Measurements from ENCODE around the gene MRPL55. TPM values are rescaled to one million over a fixed set of nuclear protein-coding genes. Genes with fewer than 3 reads are reported as not detected.

The MRPL55 gene
- total and polyA plus RNA-seq, 12 donors: 38.0 to 174 (median 48.2) TPM

- H3K36me3 ChIP-seq: peaks cover 0 to 4% (median 0%) of the 10 kb centered on the region in 9 donors
- WGBS, 2 donors: 88 to 89% methylated on average over 20 of the region's 20 CpGs
- DNase-seq: no peak
- ATAC-seq: no peak
- H3K4me3 ChIP-seq: no peak overlapping the region
- no peak overlapping the region for H3K27ac ChIP-seq
- intact Hi-C loops (cut with DNase I): no loop called here
- no peak for TF ChIP-seq CTCF (IDR thresholded peaks at IDR 0.05)
- peaks cover 0 to 4% (median 0%) of the 10 kb centered on the region in 7 donors for H3K27me3 ChIP-seq
- H3K9me3 ChIP-seq: no peaks in the 10 kb centered on the region
- H3K4me1 ChIP-seq: peaks cover 18 to 37% (median 22%) of the 10 kb centered on the region in 9 donors
Measured at GRCh38 chr1:228154670-228155571, 45.8 kb upstream of the MRPL55 start.

GRCh38 chr1:228154021-228154669, 45.0 kb upstream of the MRPL55 start:
- peaks cover 0 to 9% (median 0%) of the 10 kb centered on the region in 9 donors for H3K36me3 ChIP-seq
- TF ChIP-seq CTCF (IDR thresholded peaks at IDR 0.05): no peak
- intact Hi-C loops (cut with DNase I): no loop called here
- peaks cover 23 to 45% (median 30%) of the 10 kb centered on the region in 9 donors for H3K4me1 ChIP-seq
- 93 to 95% methylated on average over 11 of the region's 11 CpGs for WGBS, 2 donors
- H3K9me3 ChIP-seq: no peaks in the 10 kb centered on the region
- DNase-seq (no peak), ATAC-seq (no peak)
- H3K27me3 ChIP-seq: peaks cover 0 to 4% (median 0%) of the 10 kb centered on the region in 7 donors
- H3K4me3 ChIP-seq: no peak overlapping the region
- H3K27ac ChIP-seq: no peak overlapping the region

- Histone ChIP-seq H3K27me3 (no peaks in the 10 kb centered on the region), H3K9me3 (no peaks in the 10 kb centered on the region), H3K4me3 (no peak overlapping the region), H3K36me3 (peaks cover 0 to 22% (median 0%) of the 10 kb centered on the region in 9 donors), H3K27ac (no peak overlapping the region), H3K4me1 (peaks cover 31 to 55% (median 42%) of the 10 kb centered on the region in 9 donors)
- TF ChIP-seq CTCF (IDR thresholded peaks at IDR 0.05): no peak
- no peak for ATAC-seq
- 68 to 82% methylated on average over 3 of the region's 3 CpGs for WGBS, 2 donors
- intact Hi-C loops (cut with DNase I): no loop called here
- no peak for DNase-seq
Measured at GRCh38 chr1:228152918-228153258, 43.8 kb upstream of the MRPL55 start.

- no peak for DNase-seq
- intact Hi-C loops (cut with DNase I): no loop called here
Measured at GRCh38 chr1:228152097-228152917, 43.2 kb upstream of the MRPL55 start.

More at GRCh38 chr1:228152097-228152917, 43.2 kb upstream of the MRPL55 start:
- H3K36me3 ChIP-seq: peaks cover 0 to 28% (median 3%) of the 10 kb centered on the region in 9 donors
- peaks cover 31 to 60% (median 44%) of the 10 kb centered on the region in 9 donors for H3K4me1 ChIP-seq
- 90% methylated on average over 19 of the region's 19 CpGs for WGBS, 2 donors
- H3K27ac ChIP-seq: peak overlapping the region in 3 of 10 donors; percentile 83 to 91 (median 87)
- H3K4me3 ChIP-seq: no peak overlapping the region
- no peaks in the 10 kb centered on the region for H3K27me3 ChIP-seq
- no peak for ATAC-seq
- H3K9me3 ChIP-seq: no peaks in the 10 kb centered on the region
- no peak for TF ChIP-seq CTCF (IDR thresholded peaks at IDR 0.05)

All from heart right ventricle (tissue), 16 donors.